BE2C (cell line): Measurements from ENCODE around the gene PBLD.

Experiments
- DNase-seq: peaks from one replicate; pipeline ENCODE4 v3.0.0-alpha.2; 2020
- H3K27me3 ChIP-seq: fragments of 250-450 bp; sonication (Bioruptor Pico); 2 replicates; pipeline ENCODE4 v1.5.1; 2020; ENCODE audit warnings: mild to moderate bottlenecking
- H3K36me3 ChIP-seq: fragments of 250-450 bp; sonication (Bioruptor Pico); 2 replicates; pipeline ENCODE4 v1.5.1; 2020; ENCODE audit warnings: mild to moderate bottlenecking
- H3K4me1 ChIP-seq: fragments of 250-450 bp; sonication (Bioruptor Pico); 2 replicates; pipeline ENCODE4 v1.5.1; 2020
- H3K4me3 ChIP-seq: 2 replicates; pipeline ENCODE4 v1.5.1; 2011; ENCODE audit warnings: low read depth, low read length
- H3K9me3 ChIP-seq: fragments of 250-450 bp; sonication (Bioruptor Pico); 2 replicates; pipeline ENCODE4 v1.5.1; 2020
- TF ChIP-seq, protein P1 (sequence below): IDR thresholded peaks from 2 replicates; pipeline ENCODE4 v1.5.1; 2012; ENCODE audit warnings: mild to moderate bottlenecking, low read depth, low read length

PBLD gene

GRCh38 chr10:68342909-68343516 is 10.3 kb upstream of the PBLD start:
- no peaks in the 10 kb centered on the region for H3K27me3 ChIP-seq
- no peak for DNase-seq
- peaks cover 84% of the 10 kb centered on the region for H3K36me3 ChIP-seq
- no peak overlapping the region for H3K4me3 ChIP-seq
- H3K9me3 ChIP-seq = no peaks in the 10 kb centered on the region
- TF ChIP-seq, protein P1, sequence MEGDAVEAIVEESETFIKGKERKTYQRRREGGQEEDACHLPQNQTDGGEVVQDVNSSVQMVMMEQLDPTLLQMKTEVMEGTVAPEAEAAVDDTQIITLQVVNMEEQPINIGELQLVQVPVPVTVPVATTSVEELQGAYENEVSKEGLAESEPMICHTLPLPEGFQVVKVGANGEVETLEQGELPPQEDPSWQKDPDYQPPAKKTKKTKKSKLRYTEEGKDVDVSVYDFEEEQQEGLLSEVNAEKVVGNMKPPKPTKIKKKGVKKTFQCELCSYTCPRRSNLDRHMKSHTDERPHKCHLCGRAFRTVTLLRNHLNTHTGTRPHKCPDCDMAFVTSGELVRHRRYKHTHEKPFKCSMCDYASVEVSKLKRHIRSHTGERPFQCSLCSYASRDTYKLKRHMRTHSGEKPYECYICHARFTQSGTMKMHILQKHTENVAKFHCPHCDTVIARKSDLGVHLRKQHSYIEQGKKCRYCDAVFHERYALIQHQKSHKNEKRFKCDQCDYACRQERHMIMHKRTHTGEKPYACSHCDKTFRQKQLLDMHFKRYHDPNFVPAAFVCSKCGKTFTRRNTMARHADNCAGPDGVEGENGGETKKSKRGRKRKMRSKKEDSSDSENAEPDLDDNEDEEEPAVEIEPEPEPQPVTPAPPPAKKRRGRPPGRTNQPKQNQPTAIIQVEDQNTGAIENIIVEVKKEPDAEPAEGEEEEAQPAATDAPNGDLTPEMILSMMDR = no peak
- no peaks in the 10 kb centered on the region for H3K4me1 ChIP-seq

DNA sequence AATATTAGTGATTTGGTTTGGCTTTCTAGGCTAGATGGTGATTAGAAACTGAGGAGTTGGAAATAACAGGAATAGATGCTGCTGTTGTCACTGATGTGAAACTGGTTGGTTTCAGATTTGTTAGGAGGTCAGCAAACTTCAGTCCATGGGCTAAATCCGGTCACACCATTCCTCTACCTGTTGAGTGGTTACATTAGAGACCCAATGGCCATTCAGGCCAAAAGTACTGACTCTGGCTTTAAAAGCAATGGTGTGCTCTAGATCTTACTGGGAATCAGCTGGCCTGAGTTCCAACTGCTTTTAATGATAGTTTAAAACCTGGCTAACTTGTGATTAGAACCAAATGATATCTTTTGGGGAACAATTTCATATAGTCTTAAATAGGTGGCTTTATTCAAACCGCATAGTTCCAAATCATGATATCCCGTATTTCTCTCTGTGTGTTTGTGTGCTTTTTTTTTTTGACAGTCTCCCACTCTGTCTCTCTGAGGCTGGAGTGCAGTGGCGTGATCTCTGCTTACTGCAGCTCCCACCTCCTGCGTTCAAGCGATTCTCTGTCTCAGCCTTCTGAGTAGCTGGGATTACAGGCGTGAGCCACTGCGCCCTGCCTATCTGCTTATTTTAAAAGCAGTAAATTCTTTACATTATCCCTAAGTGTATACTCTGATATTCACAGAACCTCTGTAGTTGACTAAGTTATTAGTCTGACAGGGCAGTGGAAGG is 7.8 kb upstream of the PBLD start:
- DNase-seq = no peak
- H3K4me1 ChIP-seq = peaks cover 6% of the 10 kb centered on the region
- no peaks in the 10 kb centered on the region for H3K9me3 ChIP-seq
- H3K36me3 ChIP-seq = peaks cover 88% of the 10 kb centered on the region
- TF ChIP-seq, protein P1 = no peak
- no peak overlapping the region for H3K4me3 ChIP-seq
- no peaks in the 10 kb centered on the region for H3K27me3 ChIP-seq

DNA sequence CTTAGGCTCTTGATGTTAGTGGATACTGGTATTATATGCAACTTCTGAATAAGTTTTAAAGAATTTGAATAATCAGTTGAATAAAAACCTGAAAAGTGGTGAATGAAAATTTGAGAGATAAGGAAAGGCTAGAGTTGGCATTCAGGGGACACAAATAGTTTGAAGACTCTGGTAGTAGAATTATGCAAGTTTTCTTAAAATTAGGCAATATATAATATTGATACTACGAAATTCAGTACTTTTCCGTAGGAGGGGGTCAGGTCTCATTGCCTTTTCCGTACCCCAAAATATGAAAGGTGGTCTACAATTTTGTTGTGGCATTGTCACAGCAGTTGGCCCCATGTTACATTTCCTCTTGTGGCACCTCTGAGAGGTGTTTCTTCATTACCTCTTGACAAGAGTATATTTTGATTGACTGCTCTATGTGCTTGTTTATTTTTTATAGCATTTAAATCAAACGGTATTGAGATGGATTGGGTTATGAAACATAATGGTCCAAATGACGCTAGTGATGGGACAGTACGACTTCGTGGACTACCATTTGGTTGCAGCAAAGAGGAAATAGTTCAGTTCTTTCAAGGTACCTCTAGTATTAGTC is 4.1 kb upstream of the PBLD start:
- Histone ChIP-seq H3K9me3 (no peaks in the 10 kb centered on the region), H3K27me3 (no peaks in the 10 kb centered on the region), H3K4me1 (peaks cover 6% of the 10 kb centered on the region), H3K36me3 (peaks cover 77% of the 10 kb centered on the region), H3K4me3 (no peak overlapping the region; the same call in 1 of the 2 replicates)
- TF ChIP-seq, protein P1 = no peak
- no peak for DNase-seq

GRCh38 chr10:68334672-68335467 is 2.1 kb upstream of the PBLD start:
- H3K36me3 ChIP-seq = peaks cover 57% of the 10 kb centered on the region

GRCh38 chr10:68333440-68334431 is 1.0 kb upstream of the PBLD start:
- DNase-seq = no peak
- peaks cover 8% of the 10 kb centered on the region for H3K4me1 ChIP-seq
- peaks cover 45% of the 10 kb centered on the region for H3K36me3 ChIP-seq
- no peaks in the 10 kb centered on the region; the same call in 1 of the 2 replicates for H3K9me3 ChIP-seq
- no peaks in the 10 kb centered on the region for H3K27me3 ChIP-seq
- peak overlapping the region; percentile 98 for H3K4me3 ChIP-seq
- TF ChIP-seq, protein P1 = no peak

More at GRCh38 chr10:68334672-68335467, 2.1 kb upstream of the PBLD start:
- no peaks in the 10 kb centered on the region for H3K27me3 ChIP-seq
- TF ChIP-seq, protein P1 = no peak
- peaks cover 6% of the 10 kb centered on the region for H3K4me1 ChIP-seq
- no peaks in the 10 kb centered on the region; the same call in 1 of the 2 replicates for H3K9me3 ChIP-seq
- DNase-seq = no peak
- H3K4me3 ChIP-seq = peak overlapping the region; percentile 98
